Activated T-helper 2 cell treated with anti-CD3 and anti-CD28 coated beads, Interferon-gamma antibody, Interleukin-2, Interleukin-4, amounts not matched to agents 10 μg/mL and 5 μg/mL and 100 μg/mL, durations not matched to agents 14 hours and 24 hours and 36 hours (primary cell): ENCODE measurements around the gene ELP4. TPM values are rescaled to one million over a fixed set of nuclear protein-coding genes. Genes with fewer than 3 reads are reported as not detected.

Experiments used
- DNase-seq: peaks from one replicate; pipeline ENCODE4 v3.0.0; 2021; ENCODE audit warnings: low spot score
- H3K27ac Mint-ChIP-seq: one replicate; pipeline ENCODE4 v1.8.0; 2021; ENCODE audit warnings: mixed read lengths
- H3K27me3 Mint-ChIP-seq: one replicate; pipeline ENCODE4 v1.8.0; 2021; ENCODE audit warnings: low read depth, mixed read lengths
- H3K36me3 Mint-ChIP-seq: one replicate; pipeline ENCODE4 v1.8.0; 2021; ENCODE audit warnings: low read depth, mixed read lengths
- H3K4me1 Mint-ChIP-seq: one replicate; pipeline ENCODE4 v1.8.0; 2021; ENCODE audit warnings: low read depth, mixed read lengths
- H3K4me3 Mint-ChIP-seq: one replicate; pipeline ENCODE4 v1.8.0; 2021; ENCODE audit warnings: low read depth, mild to moderate bottlenecking, moderate library complexity, mixed read lengths
- H3K9me3 Mint-ChIP-seq: one replicate; pipeline ENCODE4 v1.8.0; 2021; ENCODE audit warnings: mixed read lengths
- intact Hi-C: fragments of 100-400 bp; cut with micrococcal nuclease; formaldehyde crosslinking; loops from one replicate; pipeline ENCODE4 v1.15.1; 2023
- total RNA-seq: library from RNA; stranded (reverse); gene quantifications from 2 replicates; pipeline ENCODE4 v1.2.3, GENCODE V29; 2022

The ELP4 gene
- total RNA-seq, 1 donor from 2014 or later = 18.6 TPM

- peaks cover 3% of the 10 kb centered on the region for H3K36me3 Mint-ChIP-seq
- peaks cover 3% of the 10 kb centered on the region for H3K4me1 Mint-ChIP-seq
- DNase-seq = no peak
- no peaks in the 10 kb centered on the region for H3K9me3 Mint-ChIP-seq
- no peak overlapping the region for H3K4me3 Mint-ChIP-seq
- H3K27me3 Mint-ChIP-seq = peaks cover 66% of the 10 kb centered on the region
- H3K27ac Mint-ChIP-seq = no peak overlapping the region
- intact Hi-C loops = loop anchor here (5.0 kb wide), 1 partner anchor 399 kb away; no protein-coding TSS in a partner anchor
Observed at GRCh38 chr11:31796499-31797189, 287.1 kb downstream of the ELP4 start.

GRCh38 chr11:31797190-31798056 lies 287.9 kb downstream of the ELP4 start:
- Mint-ChIP-seq H3K4me3 (no peak overlapping the region), H3K4me1 (peaks cover 3% of the 10 kb centered on the region), H3K9me3 (no peaks in the 10 kb centered on the region), H3K27me3 (peaks cover 71% of the 10 kb centered on the region), H3K36me3 (peaks cover 3% of the 10 kb centered on the region), H3K27ac (no peak overlapping the region)
- no peak for DNase-seq
- intact Hi-C loops = loop anchor here (5.0 kb wide), 1 partner anchor 400 kb away; no protein-coding TSS in a partner anchor

GRCh38 chr11:31798057-31798553 lies 288.5 kb downstream of the ELP4 start:
- Mint-ChIP-seq H3K4me1 (peaks cover 3% of the 10 kb centered on the region), H3K27ac (no peak overlapping the region), H3K9me3 (no peaks in the 10 kb centered on the region), H3K36me3 (peaks cover 3% of the 10 kb centered on the region), H3K4me3 (no peak overlapping the region), H3K27me3 (peaks cover 75% of the 10 kb centered on the region)
- no peak for DNase-seq
- intact Hi-C loops = loop anchor here (5.0 kb wide), 1 partner anchor 401 kb away; no protein-coding TSS in a partner anchor

GRCh38 chr11:31798554-31799434 lies 289.2 kb downstream of the ELP4 start:
- no peak for DNase-seq
- Mint-ChIP-seq H3K36me3 (peaks cover 3% of the 10 kb centered on the region), H3K27me3 (peaks cover 79% of the 10 kb centered on the region), H3K9me3 (no peaks in the 10 kb centered on the region), H3K4me3 (no peak overlapping the region), H3K27ac (no peak overlapping the region), H3K4me1 (peaks cover 6% of the 10 kb centered on the region)
- intact Hi-C loops = loop anchor here (5.0 kb wide), 1 partner anchor 401 kb away; no protein-coding TSS in a partner anchor

GRCh38 chr11:31799435-31800397 lies 290.1 kb downstream of the ELP4 start:
- DNase-seq = no peak
- Mint-ChIP-seq H3K27ac (no peak overlapping the region), H3K4me1 (peaks cover 6% of the 10 kb centered on the region)

GRCh38 chr11:31800398-31801265 lies 291.1 kb downstream of the ELP4 start:
- no peak overlapping the region for H3K4me3 Mint-ChIP-seq
- H3K27me3 Mint-ChIP-seq = peaks cover 83% of the 10 kb centered on the region
- intact Hi-C loops = loop anchor here (10.0 kb wide), 1 partner anchor 556 kb away; no protein-coding TSS in a partner anchor
- H3K9me3 Mint-ChIP-seq = no peaks in the 10 kb centered on the region
- DNase-seq = no peak
- H3K27ac Mint-ChIP-seq = no peak overlapping the region
- H3K4me1 Mint-ChIP-seq = peaks cover 6% of the 10 kb centered on the region
- H3K36me3 Mint-ChIP-seq = peaks cover 3% of the 10 kb centered on the region

More at GRCh38 chr11:31799435-31800397, 290.1 kb downstream of the ELP4 start:
- Mint-ChIP-seq H3K4me3 (no peak overlapping the region), H3K36me3 (peaks cover 3% of the 10 kb centered on the region), H3K27me3 (peaks cover 81% of the 10 kb centered on the region), H3K9me3 (no peaks in the 10 kb centered on the region)
- intact Hi-C loops = loop anchor here (5.0 to 10.0 kb wide), 2 partner anchors 402 to 555 kb away; no protein-coding TSS in a partner anchor

- Mint-ChIP-seq H3K27ac (no peak overlapping the region), H3K4me1 (peaks cover 6% of the 10 kb centered on the region), H3K27me3 (peaks cover 79% of the 10 kb centered on the region), H3K4me3 (no peak overlapping the region), H3K9me3 (no peaks in the 10 kb centered on the region), H3K36me3 (peaks cover 3% of the 10 kb centered on the region)
- no peak for DNase-seq
- intact Hi-C loops = loop anchor here (10.0 kb wide), 1 partner anchor 556 kb away; no protein-coding TSS in a partner anchor
Observed at GRCh38 chr11:31801298-31801702, 291.7 kb downstream of the ELP4 start.

- H3K36me3 Mint-ChIP-seq = peaks cover 3% of the 10 kb centered on the region
Observed at GRCh38 chr11:31802000-31802551, 292.5 kb downstream of the ELP4 start.

GRCh38 chr11:31802609-31802989 lies 293.0 kb downstream of the ELP4 start:
- Mint-ChIP-seq H3K27ac (no peak overlapping the region), H3K4me1 (peaks cover 6% of the 10 kb centered on the region)

More at GRCh38 chr11:31802000-31802551, 292.5 kb downstream of the ELP4 start:
- Mint-ChIP-seq H3K27ac (no peak overlapping the region), H3K9me3 (no peaks in the 10 kb centered on the region), H3K27me3 (peaks cover 80% of the 10 kb centered on the region), H3K4me3 (no peak overlapping the region), H3K4me1 (peaks cover 6% of the 10 kb centered on the region)
- no peak for DNase-seq
- intact Hi-C loops = loop anchor here (1.0 to 10.0 kb wide), 2 partner anchors 13 to 557 kb away; no protein-coding TSS in a partner anchor

More at GRCh38 chr11:31802609-31802989, 293.0 kb downstream of the ELP4 start:
- intact Hi-C loops = loop anchor here (1.0 to 10.0 kb wide), 2 partner anchors 13 to 558 kb away; no protein-coding TSS in a partner anchor
- no peaks in the 10 kb centered on the region for H3K9me3 Mint-ChIP-seq
- peaks cover 3% of the 10 kb centered on the region for H3K36me3 Mint-ChIP-seq
- H3K4me3 Mint-ChIP-seq = no peak overlapping the region
- H3K27me3 Mint-ChIP-seq = peaks cover 80% of the 10 kb centered on the region
- no peak for DNase-seq
